GM21528 (cell line): Measurements from ENCODE around the gene BTBD2.
"Not testable (repeated sequence)": the region's sequence is repeated elsewhere in the genome, so short reads cannot be mapped to it uniquely, and the experiment has no call there.

Source experiments
- ATAC-seq: cut with Tn5 transposase; IDR thresholded peaks from one replicate; pipeline ENCODE4 v1.9.1; 2021; ENCODE audit warnings: mild to moderate bottlenecking, moderate library complexity; ENCODE audit not compliant: unreplicated experiment, low FRiP score

BTBD2 gene

GRCh38 chr19:2040647-2041432 is 25.3 kb upstream of the BTBD2 start:
- ATAC-seq = no peak

- no peak for ATAC-seq
Observed at GRCh38 chr19:2039959-2040646, 24.6 kb upstream of the BTBD2 start.

GRCh38 chr19:2039089-2039958 is 23.8 kb upstream of the BTBD2 start:
- ATAC-seq = no peak

- ATAC-seq = no peak
Observed at GRCh38 chr19:2038284-2039088, 23.0 kb upstream of the BTBD2 start.

- no peak for ATAC-seq
Observed at GRCh38 chr19:2037651-2038255, 22.2 kb upstream of the BTBD2 start.

GRCh38 chr19:2036424-2036823 is 20.9 kb upstream of the BTBD2 start:
- no peak for ATAC-seq

GRCh38 chr19:2035590-2035991 is 20.1 kb upstream of the BTBD2 start:
- ATAC-seq = no peak

- ATAC-seq = no peak
Observed at GRCh38 chr19:2034729-2035589, 19.4 kb upstream of the BTBD2 start.

GRCh38 chr19:2034253-2034652 is 18.7 kb upstream of the BTBD2 start:
- not testable (repeated sequence) for ATAC-seq

GRCh38 chr19:2033825-2034159 is 18.3 kb upstream of the BTBD2 start:
- ATAC-seq = no peak

- ATAC-seq = no peak
Observed at GRCh38 chr19:2033115-2033824, 17.8 kb upstream of the BTBD2 start.

- ATAC-seq = no peak
Observed at GRCh38 chr19:2032296-2032941, 16.9 kb upstream of the BTBD2 start.

GRCh38 chr19:2027361-2027760 is 11.8 kb upstream of the BTBD2 start:
- ATAC-seq = no peak

GRCh38 chr19:2026770-2027169 is 11.3 kb upstream of the BTBD2 start:
- ATAC-seq = no peak

- no peak for ATAC-seq
Observed at GRCh38 chr19:2022289-2022688, 6.8 kb upstream of the BTBD2 start.

GRCh38 chr19:2021453-2022140 is 6.1 kb upstream of the BTBD2 start:
- no peak for ATAC-seq

- no peak for ATAC-seq
Observed at GRCh38 chr19:2018752-2019151, 3.2 kb upstream of the BTBD2 start.
